ENCODE results near the gene CDK12.

DNA sequence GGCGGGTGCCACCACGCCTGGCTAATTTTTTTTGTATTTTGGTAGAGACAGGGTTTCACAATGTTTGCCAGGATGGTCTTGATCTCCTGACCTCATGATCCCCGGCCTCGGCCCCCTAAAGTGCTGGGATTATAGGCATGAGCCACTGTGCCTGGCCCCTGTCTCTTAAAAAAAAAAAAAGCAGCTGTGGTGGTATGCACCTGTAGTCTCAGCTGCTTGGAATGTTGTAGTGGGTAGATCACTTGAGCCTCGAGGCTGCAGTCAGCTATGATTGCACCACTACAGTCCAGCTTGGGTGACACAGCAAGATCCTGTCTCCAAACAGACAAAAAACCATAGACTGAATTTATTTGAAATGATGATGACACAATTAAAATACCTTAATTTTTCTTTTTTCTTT lies 24.3 kb downstream of the CDK12 start:
- TF ChIP-seq, protein P1, sequence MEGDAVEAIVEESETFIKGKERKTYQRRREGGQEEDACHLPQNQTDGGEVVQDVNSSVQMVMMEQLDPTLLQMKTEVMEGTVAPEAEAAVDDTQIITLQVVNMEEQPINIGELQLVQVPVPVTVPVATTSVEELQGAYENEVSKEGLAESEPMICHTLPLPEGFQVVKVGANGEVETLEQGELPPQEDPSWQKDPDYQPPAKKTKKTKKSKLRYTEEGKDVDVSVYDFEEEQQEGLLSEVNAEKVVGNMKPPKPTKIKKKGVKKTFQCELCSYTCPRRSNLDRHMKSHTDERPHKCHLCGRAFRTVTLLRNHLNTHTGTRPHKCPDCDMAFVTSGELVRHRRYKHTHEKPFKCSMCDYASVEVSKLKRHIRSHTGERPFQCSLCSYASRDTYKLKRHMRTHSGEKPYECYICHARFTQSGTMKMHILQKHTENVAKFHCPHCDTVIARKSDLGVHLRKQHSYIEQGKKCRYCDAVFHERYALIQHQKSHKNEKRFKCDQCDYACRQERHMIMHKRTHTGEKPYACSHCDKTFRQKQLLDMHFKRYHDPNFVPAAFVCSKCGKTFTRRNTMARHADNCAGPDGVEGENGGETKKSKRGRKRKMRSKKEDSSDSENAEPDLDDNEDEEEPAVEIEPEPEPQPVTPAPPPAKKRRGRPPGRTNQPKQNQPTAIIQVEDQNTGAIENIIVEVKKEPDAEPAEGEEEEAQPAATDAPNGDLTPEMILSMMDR (IDR thresholded peaks at IDR 0.05): no peak
- no peak for TF ChIP-seq EP300 (IDR thresholded peaks at IDR 0.05)
- no peak for TF ChIP-seq POLR2A (IDR thresholded peaks at IDR 0.05)

All from ovary (tissue), 3 donors.